ENCODE data around the gene MPZ.
A peak's percentile ranks its signal among the peaks of the same experiment; 100 is the strongest.
"Not testable (repeated sequence)": the region's sequence is repeated elsewhere in the genome, so short reads cannot be mapped to it uniquely, and the experiment has no call there.

MPZ gene

GRCh38 chr1:161260376-161261260 is 49.1 kb downstream of the MPZ start:
- Histone ChIP-seq H3K4me1 (ENCODE audit: control insufficient read depth, insufficient read depth, low read length) (peaks cover 2% of the 10 kb centered on the region), H3K4me3 (ENCODE audit: low read length) (no peak overlapping the region), H3K27ac (ENCODE audit: low read depth, low read length) (peak overlapping the region; percentile 36), H3K9ac (ENCODE audit: low read length) (no peak overlapping the region), H3K36me3 (ENCODE audit: control insufficient read depth, insufficient read depth, low read length) (no peaks in the 10 kb centered on the region), H3K27me3 (ENCODE audit: control insufficient read depth, insufficient read depth, low read length) (peaks cover 3% of the 10 kb centered on the region)

DNA sequence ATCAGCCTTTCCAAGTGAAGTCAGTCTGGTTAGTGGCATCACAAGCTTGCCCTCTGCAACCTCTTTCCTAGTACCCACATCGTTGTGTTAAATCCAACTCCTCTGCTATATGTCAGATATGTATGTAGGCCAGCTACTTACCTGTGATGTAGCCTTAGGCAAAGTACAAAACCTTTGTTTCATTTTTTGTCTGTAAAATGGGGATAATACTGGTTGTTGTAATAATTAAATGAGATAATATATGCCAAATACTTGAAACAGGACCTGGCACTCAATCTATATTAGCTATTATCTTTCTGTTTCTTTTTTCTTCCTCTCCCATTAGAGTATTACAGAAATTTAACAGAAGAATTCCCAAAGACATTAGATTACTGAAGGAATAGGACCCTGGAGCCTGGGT is 50.0 kb downstream of the MPZ start:
- H3K36me3 ChIP-seq (ENCODE audit: control insufficient read depth, insufficient read depth, low read length), result no peaks in the 10 kb centered on the region
- peak overlapping the region; percentile 81 for H3K4me3 ChIP-seq (ENCODE audit: low read length)
- no peak overlapping the region for H3K27ac ChIP-seq (ENCODE audit: low read depth, low read length)
- peaks cover 3% of the 10 kb centered on the region for H3K27me3 ChIP-seq (ENCODE audit: control insufficient read depth, insufficient read depth, low read length)
- peaks cover 2% of the 10 kb centered on the region for H3K4me1 ChIP-seq (ENCODE audit: control insufficient read depth, insufficient read depth, low read length)
- no peak overlapping the region for H3K9ac ChIP-seq (ENCODE audit: low read length)

GRCh38 chr1:161259345-161259702 is 50.4 kb downstream of the MPZ start:
- Histone ChIP-seq H3K9ac (ENCODE audit: low read length) (no peak overlapping the region), H3K27ac (ENCODE audit: low read depth, low read length) (peak overlapping the region; percentile 80), H3K4me3 (ENCODE audit: low read length) (peak overlapping the region; percentile 81), H3K36me3 (ENCODE audit: control insufficient read depth, insufficient read depth, low read length) (no peaks in the 10 kb centered on the region), H3K4me1 (ENCODE audit: control insufficient read depth, insufficient read depth, low read length) (peaks cover 2% of the 10 kb centered on the region), H3K27me3 (ENCODE audit: control insufficient read depth, insufficient read depth, low read length) (peaks cover 3% of the 10 kb centered on the region)

DNA sequence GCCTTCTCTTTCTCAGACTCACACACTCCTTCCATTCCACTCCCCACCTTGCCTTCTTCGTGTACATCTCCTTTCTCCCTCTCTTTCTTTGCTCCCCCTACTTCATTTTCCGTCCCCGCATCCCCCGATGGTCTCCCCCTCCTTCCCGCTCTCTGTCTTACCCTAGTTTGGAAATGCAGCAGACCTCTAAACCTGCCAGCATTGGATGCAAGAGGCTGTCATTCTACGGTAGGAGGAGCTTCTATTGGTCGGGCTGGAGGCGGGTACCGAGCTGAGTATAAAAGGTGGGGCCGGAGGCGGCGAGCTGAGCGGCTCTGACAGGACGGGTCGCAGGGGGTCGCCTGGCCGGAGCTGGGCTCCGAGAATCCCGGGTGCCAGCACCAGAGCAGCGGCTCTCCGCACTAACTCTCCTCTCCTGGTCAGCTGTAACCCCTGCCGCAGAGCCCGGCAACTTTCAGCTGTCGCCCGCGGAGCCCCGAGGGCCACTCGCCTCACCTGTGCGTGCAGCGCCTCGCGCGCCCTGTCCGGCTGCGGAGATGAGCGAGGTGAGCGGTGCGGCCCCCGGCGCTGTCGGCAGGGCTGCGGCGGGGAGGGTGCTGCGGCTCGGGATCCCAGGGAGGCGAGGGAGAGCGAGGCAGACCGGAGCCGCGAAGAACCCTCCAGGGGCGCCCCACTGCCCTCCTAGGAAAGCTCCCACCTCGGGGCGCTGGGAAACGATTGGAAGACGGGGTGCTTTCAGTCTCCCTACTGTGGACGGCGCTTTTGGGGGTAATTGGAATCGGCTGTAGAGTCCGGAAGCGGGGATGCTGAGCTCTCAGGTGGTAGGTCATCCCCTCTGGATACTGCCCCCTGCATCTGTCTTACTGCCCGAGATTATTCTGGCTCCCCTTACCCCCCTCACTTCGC is 51.1 kb downstream of the MPZ start, which contains the start of gene PCP4L1:
Gene PCP4L1, plus strand, starts transcription at position 307 of the 906 bp plus-strand sequence. Its CDS starts 230 bp downstream, at position 537.
- H3K27me3 ChIP-seq (ENCODE audit: control insufficient read depth, insufficient read depth, low read length), result peaks cover 3% of the 10 kb centered on the region

DNA sequence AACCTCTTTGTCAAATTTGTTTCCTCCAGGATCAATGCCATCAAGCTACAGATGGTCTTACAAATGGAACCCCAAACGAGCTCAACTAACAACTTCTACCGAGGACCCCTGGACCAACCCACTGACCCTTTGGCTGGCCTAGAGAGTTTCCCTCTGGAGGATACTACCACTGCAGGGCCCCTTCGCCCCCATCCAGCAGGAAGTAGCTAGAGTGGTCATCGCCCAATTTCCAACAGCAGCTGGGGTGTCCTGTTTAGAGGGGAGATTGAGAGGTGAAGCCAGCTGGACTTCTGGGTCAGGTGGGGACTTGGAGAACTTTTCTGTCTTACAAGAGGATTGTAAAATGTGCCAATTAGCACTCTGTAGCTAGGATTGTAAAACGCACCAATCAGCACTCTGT is 52.7 kb downstream of the MPZ start:
- not testable (repeated sequence) for H3K4me3 ChIP-seq (ENCODE audit: low read length); H3K9ac ChIP-seq (ENCODE audit: low read length); H3K36me3 ChIP-seq (ENCODE audit: control insufficient read depth, insufficient read depth, low read length); H3K4me1 ChIP-seq (ENCODE audit: control insufficient read depth, insufficient read depth, low read length); H3K27me3 ChIP-seq (ENCODE audit: control insufficient read depth, insufficient read depth, low read length); H3K27ac ChIP-seq (ENCODE audit: low read depth, low read length)

More for the DNA sequence above, 51.1 kb downstream of the MPZ start, which contains the start of gene PCP4L1:
- Histone ChIP-seq H3K4me1 (ENCODE audit: control insufficient read depth, insufficient read depth, low read length) (peaks cover 2% of the 10 kb centered on the region), H3K9ac (ENCODE audit: low read length) (no peak within 1 kb of the TSS), H3K27ac (ENCODE audit: low read depth, low read length) (peak within 1 kb of the TSS; percentile 80), H3K36me3 (ENCODE audit: control insufficient read depth, insufficient read depth, low read length) (no peaks in the 10 kb centered on the region), H3K4me3 (ENCODE audit: low read length) (peak within 1 kb of the TSS; percentile 81)

GRCh38 chr1:161255955-161256520 is 53.7 kb downstream of the MPZ start:
- H3K9ac ChIP-seq (ENCODE audit: low read length); H3K27me3 ChIP-seq (ENCODE audit: control insufficient read depth, insufficient read depth, low read length); H3K4me1 ChIP-seq (ENCODE audit: control insufficient read depth, insufficient read depth, low read length); H3K36me3 ChIP-seq (ENCODE audit: control insufficient read depth, insufficient read depth, low read length); H3K4me3 ChIP-seq (ENCODE audit: low read length); H3K27ac ChIP-seq (ENCODE audit: low read depth, low read length): not testable (repeated sequence)

DNA sequence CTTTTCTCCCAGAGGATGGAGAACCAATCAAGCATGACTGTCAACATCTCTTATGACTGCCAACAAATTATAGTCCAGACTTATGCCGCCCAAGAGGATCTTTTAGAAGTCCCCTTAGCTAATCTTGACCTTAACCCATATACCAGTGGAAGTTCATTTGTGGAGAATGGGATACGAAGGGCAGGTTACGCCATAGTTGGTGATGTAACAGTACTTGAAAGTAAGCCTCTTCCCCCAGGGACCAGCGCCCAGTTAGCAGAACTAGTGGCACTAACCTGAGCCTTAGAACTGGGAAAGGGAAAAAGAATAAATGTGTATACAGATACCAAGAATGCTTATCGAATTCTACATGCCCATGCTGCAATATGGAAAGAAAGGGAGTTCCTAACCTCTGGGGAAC is 54.5 kb downstream of the MPZ start:
- not testable (repeated sequence) for H3K27ac ChIP-seq (ENCODE audit: low read depth, low read length); H3K4me3 ChIP-seq (ENCODE audit: low read length); H3K9ac ChIP-seq (ENCODE audit: low read length); H3K36me3 ChIP-seq (ENCODE audit: control insufficient read depth, insufficient read depth, low read length); H3K27me3 ChIP-seq (ENCODE audit: control insufficient read depth, insufficient read depth, low read length); H3K4me1 ChIP-seq (ENCODE audit: control insufficient read depth, insufficient read depth, low read length)
